ENCODE data around the gene RNASE4. TPM values are rescaled to one million over a fixed set of nuclear protein-coding genes. Genes with fewer than 3 reads are reported as not detected.

The RNASE4 gene
- total RNA-seq, 1 experiment from 2014 or later: 3.3 TPM

DNA sequence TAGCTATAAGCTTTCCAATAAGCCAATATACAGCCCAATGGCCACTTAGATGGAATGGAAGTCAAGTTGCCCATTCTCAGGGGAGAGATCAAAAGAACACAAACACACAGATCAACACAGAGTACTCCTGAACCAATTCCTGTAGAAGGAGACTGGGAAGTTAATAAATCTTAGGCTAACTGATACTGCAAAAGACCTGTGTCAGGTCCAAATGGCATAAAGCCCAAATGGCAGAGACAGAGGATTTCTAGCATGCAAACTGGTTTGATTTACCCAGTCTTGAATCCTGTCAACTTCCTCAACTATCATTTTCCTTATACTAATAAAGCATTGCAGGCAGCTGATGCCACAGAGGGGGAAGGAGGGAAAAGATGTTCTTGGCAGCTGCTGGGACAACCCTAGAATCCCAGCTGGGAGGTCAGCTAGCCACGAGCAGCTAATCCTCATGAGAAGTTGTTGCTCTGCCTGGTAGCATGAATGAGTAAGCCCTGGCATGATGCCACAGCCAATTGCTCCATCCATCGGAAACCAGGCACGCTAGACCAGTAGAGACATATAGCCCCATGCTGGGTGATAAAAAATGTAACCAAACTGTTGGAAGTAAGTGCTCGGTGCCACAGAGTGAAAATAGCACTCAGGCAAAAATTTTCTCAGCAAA lies 30.4 kb downstream of the RNASE4 start:
- DNase-seq (ENCODE audit: low read depth, low spot score) (no peak), ATAC-seq (no peak)
- no peaks in the 10 kb centered on the region for H3K4me1 ChIP-seq (ENCODE audit: control insufficient read depth, insufficient read depth, low read length)
- ChIA-PET CTCF (no interaction called here), POLR2A (no interaction called here)
- no peaks in the 10 kb centered on the region for H3K9me3 ChIP-seq (ENCODE audit: control insufficient read depth, insufficient read depth, low read depth, low read length)
- TF ChIP-seq, protein P1, sequence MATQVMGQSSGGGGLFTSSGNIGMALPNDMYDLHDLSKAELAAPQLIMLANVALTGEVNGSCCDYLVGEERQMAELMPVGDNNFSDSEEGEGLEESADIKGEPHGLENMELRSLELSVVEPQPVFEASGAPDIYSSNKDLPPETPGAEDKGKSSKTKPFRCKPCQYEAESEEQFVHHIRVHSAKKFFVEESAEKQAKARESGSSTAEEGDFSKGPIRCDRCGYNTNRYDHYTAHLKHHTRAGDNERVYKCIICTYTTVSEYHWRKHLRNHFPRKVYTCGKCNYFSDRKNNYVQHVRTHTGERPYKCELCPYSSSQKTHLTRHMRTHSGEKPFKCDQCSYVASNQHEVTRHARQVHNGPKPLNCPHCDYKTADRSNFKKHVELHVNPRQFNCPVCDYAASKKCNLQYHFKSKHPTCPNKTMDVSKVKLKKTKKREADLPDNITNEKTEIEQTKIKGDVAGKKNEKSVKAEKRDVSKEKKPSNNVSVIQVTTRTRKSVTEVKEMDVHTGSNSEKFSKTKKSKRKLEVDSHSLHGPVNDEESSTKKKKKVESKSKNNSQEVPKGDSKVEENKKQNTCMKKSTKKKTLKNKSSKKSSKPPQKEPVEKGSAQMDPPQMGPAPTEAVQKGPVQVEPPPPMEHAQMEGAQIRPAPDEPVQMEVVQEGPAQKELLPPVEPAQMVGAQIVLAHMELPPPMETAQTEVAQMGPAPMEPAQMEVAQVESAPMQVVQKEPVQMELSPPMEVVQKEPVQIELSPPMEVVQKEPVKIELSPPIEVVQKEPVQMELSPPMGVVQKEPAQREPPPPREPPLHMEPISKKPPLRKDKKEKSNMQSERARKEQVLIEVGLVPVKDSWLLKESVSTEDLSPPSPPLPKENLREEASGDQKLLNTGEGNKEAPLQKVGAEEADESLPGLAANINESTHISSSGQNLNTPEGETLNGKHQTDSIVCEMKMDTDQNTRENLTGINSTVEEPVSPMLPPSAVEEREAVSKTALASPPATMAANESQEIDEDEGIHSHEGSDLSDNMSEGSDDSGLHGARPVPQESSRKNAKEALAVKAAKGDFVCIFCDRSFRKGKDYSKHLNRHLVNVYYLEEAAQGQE (IDR thresholded peaks at IDR 0.05; ENCODE audit: insufficient read depth in 1 of 2, low read depth in 2 of 2, low read length in 1 of 2): no peak
- TF ChIP-seq, protein P2, sequence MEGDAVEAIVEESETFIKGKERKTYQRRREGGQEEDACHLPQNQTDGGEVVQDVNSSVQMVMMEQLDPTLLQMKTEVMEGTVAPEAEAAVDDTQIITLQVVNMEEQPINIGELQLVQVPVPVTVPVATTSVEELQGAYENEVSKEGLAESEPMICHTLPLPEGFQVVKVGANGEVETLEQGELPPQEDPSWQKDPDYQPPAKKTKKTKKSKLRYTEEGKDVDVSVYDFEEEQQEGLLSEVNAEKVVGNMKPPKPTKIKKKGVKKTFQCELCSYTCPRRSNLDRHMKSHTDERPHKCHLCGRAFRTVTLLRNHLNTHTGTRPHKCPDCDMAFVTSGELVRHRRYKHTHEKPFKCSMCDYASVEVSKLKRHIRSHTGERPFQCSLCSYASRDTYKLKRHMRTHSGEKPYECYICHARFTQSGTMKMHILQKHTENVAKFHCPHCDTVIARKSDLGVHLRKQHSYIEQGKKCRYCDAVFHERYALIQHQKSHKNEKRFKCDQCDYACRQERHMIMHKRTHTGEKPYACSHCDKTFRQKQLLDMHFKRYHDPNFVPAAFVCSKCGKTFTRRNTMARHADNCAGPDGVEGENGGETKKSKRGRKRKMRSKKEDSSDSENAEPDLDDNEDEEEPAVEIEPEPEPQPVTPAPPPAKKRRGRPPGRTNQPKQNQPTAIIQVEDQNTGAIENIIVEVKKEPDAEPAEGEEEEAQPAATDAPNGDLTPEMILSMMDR (IDR thresholded peaks at IDR 0.05): no peak
- TF ChIP-seq POLR2AphosphoS5 (IDR thresholded peaks at IDR 0.05; ENCODE audit: low read depth, low read length) (no peak), SIN3A (IDR thresholded peaks at IDR 0.05; ENCODE audit: borderline replicate concordance, insufficient read depth, low read depth, low read length) (no peak), TCF7L2 (IDR thresholded peaks at IDR 0.05; ENCODE audit: low read depth, low read length) (no peak)
- H3K27me3 ChIP-seq (ENCODE audit: control insufficient read depth, insufficient read depth, low read length): no peaks in the 10 kb centered on the region
- no peak overlapping the region for H3K4me3 ChIP-seq (ENCODE audit: low read depth in 2 of 2, low read length in 2 of 2)
- BruUV-seq (replicated peaks): no TSS peak
- no peak overlapping the region for H3K27ac ChIP-seq (ENCODE audit: low read length)
- intact Hi-C loops (cut with micrococcal nuclease; ENCODE audit: unreplicated experiment): no loop called here
- in situ Hi-C loops (cut with HindIII; ENCODE audit: low pct_unique_long_range_greater_than_20kb, low sequenced_read_pairs): no loop called here
- no peaks in the 10 kb centered on the region for H3K36me3 ChIP-seq (ENCODE audit: control insufficient read depth, insufficient read depth, low read length)

DNA sequence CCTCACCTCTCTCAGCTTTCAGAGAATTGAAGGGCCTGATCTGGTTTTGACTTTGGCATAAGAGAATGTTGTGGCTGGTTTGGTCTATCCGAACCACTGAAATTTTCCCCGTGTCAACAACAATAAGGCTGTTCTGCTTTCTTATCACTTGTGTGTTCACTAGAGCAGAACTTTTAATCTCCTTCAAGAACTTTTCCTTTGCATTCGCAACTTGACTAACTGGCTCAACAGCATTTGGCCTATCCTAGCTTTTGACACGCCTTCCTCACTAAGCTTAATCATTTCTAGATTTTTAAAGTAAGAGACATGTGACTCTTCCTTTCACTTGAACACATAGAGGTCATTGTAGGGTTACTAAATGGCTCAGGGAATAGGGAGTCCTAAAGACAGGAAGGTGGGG lies 35.4 kb downstream of the RNASE4 start:
- Histone ChIP-seq H3K36me3 (ENCODE audit: control insufficient read depth, insufficient read depth, low read length) (no peaks in the 10 kb centered on the region), H3K27me3 (ENCODE audit: control insufficient read depth, insufficient read depth, low read length) (no peaks in the 10 kb centered on the region), H3K27ac (ENCODE audit: low read length) (no peak overlapping the region), H3K4me1 (ENCODE audit: control insufficient read depth, insufficient read depth, low read length) (no peaks in the 10 kb centered on the region), H3K4me3 (ENCODE audit: low read depth in 2 of 2, low read length in 2 of 2) (no peak overlapping the region), H3K9me3 (ENCODE audit: control insufficient read depth, insufficient read depth, low read depth, low read length) (no peaks in the 10 kb centered on the region)
- intact Hi-C loops (cut with micrococcal nuclease; ENCODE audit: unreplicated experiment) (no loop called here), in situ Hi-C loops (cut with HindIII; ENCODE audit: low pct_unique_long_range_greater_than_20kb, low sequenced_read_pairs) (no loop called here)
- ATAC-seq: no peak
- no TSS peak for BruUV-seq (replicated peaks)
- TF ChIP-seq, protein P1 (IDR thresholded peaks at IDR 0.05; ENCODE audit: insufficient read depth in 1 of 2, low read depth in 2 of 2, low read length in 1 of 2): no peak
- no peak for TF ChIP-seq POLR2AphosphoS5 (IDR thresholded peaks at IDR 0.05; ENCODE audit: low read depth, low read length)
- no peak for TF ChIP-seq TCF7L2 (IDR thresholded peaks at IDR 0.05; ENCODE audit: low read depth, low read length)
- TF ChIP-seq, protein P2 (IDR thresholded peaks at IDR 0.05): no peak
- TF ChIP-seq SIN3A (IDR thresholded peaks at IDR 0.05; ENCODE audit: borderline replicate concordance, insufficient read depth, low read depth, low read length): no peak
- CTCF ChIA-PET: no interaction called here
- POLR2A ChIA-PET: no interaction called here
- DNase-seq (ENCODE audit: low read depth, low spot score): no peak

Data from Panc1 (cell line).